GM21390 (cell line): ENCODE results near the gene EGFLAM.

Experiments used
- ATAC-seq: cut with Tn5 transposase; IDR thresholded peaks from one replicate; pipeline ENCODE4 v1.9.1; 2021; ENCODE audit not compliant: unreplicated experiment

The EGFLAM gene

DNA sequence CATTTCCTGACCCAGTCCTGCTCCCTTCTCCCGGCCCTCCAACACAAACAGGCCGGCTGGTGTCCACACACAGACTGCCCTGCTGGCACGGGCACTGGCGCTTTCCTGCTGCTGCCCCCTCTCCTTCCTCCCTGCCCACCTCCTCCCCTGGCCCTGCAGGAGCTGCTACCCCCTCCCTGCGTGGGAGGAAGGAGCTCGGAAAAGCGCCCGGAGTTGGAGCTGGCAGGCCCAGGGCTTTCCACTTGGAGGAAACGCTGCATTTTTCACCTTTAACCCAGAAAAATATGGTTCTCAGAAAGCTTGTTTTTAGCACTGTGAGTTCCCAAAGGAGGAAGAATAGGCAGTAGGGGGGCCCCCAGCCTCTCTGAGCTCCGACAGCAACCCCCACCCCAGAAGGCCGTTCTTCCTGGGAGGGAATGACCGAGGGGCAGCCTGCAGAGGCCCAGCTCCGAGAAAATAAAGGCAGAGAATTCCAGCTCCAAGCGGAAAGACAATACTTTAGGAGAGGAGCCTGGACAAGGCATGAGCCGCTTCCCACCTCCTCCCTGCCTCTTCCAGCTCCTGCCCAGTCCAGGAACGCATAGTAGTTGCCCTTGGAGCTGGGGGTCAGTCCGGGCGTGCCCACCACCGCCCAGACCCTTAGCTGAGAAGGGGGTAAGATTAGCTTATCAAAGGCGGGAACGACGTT lies 209.1 kb downstream of the EGFLAM start:
- no peak for ATAC-seq

DNA sequence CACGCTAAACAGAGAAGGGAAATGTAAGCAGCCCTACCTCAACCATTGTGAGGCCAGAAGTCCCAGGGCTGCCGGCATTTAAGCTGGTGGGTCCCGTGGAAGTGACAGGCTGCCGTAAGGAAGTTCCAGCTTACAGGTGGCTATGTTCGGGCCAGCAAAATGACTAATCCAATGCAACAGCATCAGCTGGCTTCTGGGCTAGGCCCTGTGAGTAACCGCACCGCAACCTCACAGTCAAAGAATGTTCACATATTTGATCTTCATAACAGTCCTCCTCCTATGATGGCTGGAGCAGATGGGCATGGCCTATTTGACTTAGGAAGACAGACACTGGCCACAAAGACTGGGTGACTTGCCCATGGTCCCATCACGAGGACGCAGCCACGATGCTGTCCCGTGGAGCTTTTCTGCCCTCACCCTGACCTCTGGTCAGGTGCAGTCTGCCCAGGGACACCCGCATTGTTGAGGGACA lies 209.9 kb downstream of the EGFLAM start:
- no peak for ATAC-seq

GRCh38 chr5:38468978-38469706 lies 210.8 kb downstream of the EGFLAM start:
- no peak for ATAC-seq

DNA sequence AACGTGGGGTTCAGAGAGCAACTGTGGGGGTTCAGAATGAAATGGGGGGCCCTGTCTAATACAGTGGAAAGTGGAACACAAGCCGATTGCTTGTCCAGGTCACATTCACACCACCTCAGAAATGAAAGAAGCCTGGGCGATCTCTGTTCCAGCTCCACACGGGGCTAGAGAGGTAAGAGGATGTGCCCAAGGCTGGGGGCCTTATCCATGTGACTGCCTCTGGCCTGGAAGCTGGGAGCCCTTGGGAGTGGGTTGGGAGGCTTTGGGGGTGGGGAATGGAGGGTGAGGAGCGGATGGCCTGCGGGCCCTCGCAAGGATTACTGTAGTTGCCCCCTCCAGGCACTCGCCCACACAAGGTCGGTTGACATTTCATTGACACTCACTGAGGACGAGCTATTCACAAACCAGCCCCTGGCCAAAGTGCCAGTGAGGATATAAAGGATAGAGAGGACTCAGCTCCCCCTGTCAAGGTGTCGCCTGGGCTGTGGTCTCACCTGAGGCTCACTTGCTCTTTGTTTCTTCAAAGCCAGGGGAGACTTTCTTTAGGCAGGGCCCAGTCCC lies 211.4 kb downstream of the EGFLAM start:
- no peak for ATAC-seq

DNA sequence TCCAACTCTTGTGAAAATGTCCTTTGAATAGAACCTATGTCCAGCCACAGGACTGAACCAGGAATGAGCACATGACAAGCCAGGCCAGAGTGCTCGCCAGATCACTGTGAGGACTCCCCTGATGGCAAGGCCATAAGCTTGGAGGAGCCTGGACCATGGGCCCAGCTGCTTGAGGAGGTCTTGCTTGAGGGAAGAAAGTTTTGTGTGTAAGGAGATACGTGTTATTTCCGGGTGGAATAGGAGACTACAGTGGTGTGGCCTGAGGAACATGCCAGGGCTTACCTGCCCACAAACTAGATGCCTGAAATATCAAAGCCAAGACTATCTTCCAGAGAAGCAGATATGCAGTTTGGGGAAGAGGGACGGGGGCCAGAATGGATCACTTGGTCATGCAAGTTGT lies 213.3 kb downstream of the EGFLAM start:
- ATAC-seq: no peak

DNA sequence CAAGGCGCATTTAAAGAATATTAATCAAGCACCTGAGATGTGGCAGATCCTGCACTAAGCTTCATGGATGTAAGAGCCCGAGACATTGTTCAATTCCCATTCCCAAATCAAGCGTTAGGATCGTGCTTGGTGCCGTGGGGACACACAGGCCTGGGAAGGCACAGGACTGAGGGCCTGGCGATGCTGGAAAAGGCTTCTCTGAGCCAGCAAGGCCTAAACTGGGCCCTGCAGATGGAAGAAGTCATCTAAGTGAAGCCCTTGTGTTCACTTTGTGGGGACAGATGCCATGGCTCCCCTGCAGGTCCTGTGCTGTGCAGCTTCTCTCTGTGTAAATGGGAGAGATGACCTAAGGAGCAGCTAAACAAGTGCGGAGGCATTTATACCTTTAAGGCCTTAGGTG lies 214.2 kb downstream of the EGFLAM start:
- ATAC-seq: no peak

GRCh38 chr5:38473008-38473407 lies 214.6 kb downstream of the EGFLAM start:
- no peak for ATAC-seq

DNA sequence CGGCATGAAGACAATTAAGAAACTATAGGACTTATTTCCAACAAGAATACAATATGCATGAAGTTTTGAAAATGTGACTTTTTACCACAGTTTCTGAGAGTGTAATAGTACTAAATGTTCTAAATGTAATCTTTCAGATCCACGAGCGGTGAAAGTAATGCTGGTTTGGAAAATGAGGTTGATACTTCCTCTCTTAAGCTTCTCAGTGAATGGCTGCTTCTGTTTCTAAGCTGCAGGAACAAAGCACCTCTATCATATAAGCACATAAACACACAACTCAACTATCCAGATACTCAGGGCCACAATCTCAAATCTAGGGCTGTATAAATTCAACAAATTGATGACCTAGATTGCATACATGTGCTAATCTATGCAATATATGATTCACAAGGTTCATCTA lies 219.8 kb downstream of the EGFLAM start:
- no peak for ATAC-seq

GRCh38 chr5:38478878-38479277 lies 220.5 kb downstream of the EGFLAM start:
- ATAC-seq: no peak

GRCh38 chr5:38479315-38479904 lies 221.1 kb downstream of the EGFLAM start:
- ATAC-seq: no peak

DNA sequence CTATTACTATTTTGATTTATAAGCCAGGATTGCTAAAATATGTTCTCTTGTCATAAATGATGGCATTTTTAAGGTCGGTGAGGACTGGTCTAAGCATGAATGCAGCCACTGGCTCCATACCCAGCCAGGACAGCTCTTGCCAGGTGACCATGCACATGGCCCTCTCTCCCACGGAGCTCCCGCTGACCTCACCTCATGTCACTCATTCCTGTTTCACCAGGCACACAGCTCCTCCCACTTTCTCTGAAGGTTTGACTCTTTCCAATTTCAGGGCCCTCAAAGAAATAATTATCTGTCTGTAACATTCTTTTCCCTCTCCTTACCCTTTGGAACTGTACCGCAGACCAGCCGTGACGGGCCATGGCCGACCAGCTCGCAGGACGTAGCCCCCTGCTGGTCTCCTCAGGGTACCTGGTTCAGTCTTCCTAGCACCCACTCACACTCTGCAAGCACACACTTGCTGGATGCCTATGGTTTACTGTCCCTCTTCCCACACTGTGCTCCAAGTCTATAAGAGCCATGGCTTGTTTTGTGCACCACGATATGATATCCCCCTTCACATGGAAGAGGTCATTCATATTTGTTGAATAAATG lies 225.5 kb downstream of the EGFLAM start:
- no peak for ATAC-seq

DNA sequence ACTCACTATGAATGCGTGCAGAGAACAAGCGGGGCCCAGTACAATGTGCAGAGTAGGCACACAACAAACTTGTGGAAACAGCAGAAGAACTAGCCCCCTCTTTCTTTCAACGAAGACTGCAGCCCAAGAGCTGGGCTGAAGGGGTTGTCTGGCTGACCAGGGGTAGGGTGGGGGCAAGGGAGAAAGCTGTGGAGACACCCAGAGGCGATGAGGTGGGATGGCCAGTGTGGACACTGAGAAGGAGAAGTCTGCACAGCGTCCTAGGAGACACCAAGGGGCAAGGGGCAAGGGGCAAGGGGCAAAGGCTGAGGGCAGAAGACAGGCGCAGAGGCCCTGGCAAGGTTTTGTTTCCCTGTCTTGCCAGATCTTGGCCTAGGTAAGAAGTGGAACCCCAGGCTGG lies 235.8 kb downstream of the EGFLAM start:
- ATAC-seq: no peak

DNA sequence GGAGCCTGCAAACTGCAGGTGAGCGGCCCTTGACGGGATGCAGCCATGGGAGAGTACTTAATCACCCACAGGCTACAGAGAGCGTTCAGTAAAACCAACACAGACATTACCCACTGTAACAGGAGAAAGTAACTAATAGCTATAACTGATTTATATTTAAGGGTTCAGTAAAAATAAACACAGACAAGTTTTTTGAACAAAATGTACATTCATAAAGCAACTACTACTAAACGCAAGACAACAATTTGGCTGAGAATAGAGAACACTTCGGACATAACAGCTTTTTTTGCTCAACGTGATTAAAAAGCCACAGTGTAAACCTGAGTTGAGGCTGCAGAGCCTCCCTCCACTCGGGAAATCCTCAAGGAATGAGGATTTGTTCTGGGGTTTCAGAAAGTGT lies 236.4 kb downstream of the EGFLAM start:
- no peak for ATAC-seq

GRCh38 chr5:38497946-38498345 lies 239.6 kb downstream of the EGFLAM start:
- no peak for ATAC-seq

DNA sequence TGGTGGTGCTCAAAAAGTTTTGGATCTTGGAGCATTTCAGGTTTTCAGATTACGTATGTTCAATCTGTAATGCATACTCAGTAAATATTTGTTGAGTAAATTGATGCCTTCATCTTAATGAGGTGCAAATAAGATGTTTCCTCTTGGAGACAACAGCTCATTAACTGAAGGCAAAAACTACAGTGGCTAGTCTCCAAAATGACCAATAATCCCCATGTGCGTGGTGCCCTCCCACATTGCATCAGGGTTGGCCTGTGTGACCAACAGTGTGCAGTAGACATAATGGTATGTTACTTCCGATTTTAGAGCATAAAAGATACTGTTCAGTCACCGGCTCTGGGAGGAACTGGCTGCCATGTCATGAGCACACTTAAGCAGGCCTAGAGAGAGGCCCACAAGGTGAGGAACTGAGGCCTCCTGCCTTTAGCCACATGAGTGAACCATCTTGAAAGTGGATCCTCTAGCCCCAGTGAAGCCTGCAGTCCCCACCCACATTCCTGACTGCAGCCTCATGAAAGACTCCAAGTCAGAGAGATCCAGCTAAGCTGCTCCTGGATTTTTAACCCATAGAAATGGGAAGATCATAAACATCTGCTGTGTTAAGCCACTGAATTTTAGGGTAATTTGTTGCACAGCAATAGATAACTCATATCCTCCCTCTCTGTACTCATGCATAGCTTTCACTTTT lies 242.4 kb downstream of the EGFLAM start:
- ATAC-seq: no peak

GRCh38 chr5:38506302-38506701 lies 247.9 kb downstream of the EGFLAM start:
- no peak for ATAC-seq

- no peak for ATAC-seq
Observed at GRCh38 chr5:38509185-38509584, 250.8 kb downstream of the EGFLAM start.
